Liver (tissue), 9 donors: ENCODE measurements around the gene SLTM. TPM values are rescaled to one million over a fixed set of nuclear protein-coding genes. Genes with fewer than 3 reads are reported as not detected.

Experiments
- DNase-seq: peaks from one replicate; pipeline ENCODE4 v3.0.0-alpha.2; 2017; ENCODE audit warnings: low spot score
- H3K27ac ChIP-seq, 2 donors: one replicate each; pipeline ENCODE4 v1.7.0; 2013; ENCODE audit warnings: inconsistent platforms in 2 of 2, low read length in 2 of 2, control low read depth in 1 of 2, low read depth in 1 of 2, mild to moderate bottlenecking in 1 of 2
- H3K27me3 ChIP-seq, 4 donors: one replicate each; pipeline versions ENCODE4 v1.6.1 to v1.7.0; 2013; ENCODE audit warnings: low read length in 3 of 4, inconsistent platforms in 1 of 4, mild to moderate bottlenecking in 1 of 4, moderate library complexity in 1 of 4; ENCODE audit not compliant: control insufficient read depth in 4 of 4, insufficient read depth in 4 of 4
- H3K36me3 ChIP-seq, 4 donors: one replicate each; pipeline versions ENCODE4 v1.6.1 to v1.7.0; 2013; ENCODE audit warnings: low read length in 3 of 4, mild to moderate bottlenecking in 3 of 4, low read depth in 1 of 4, moderate library complexity in 1 of 4; ENCODE audit not compliant: control insufficient read depth in 4 of 4, insufficient read depth in 3 of 4
- H3K4me1 ChIP-seq, 4 donors: one replicate each; pipeline versions ENCODE4 v1.6.1 to v1.7.0; 2013; ENCODE audit warnings: low read length in 3 of 4, mild to moderate bottlenecking in 3 of 4, moderate library complexity in 1 of 4; ENCODE audit not compliant: control insufficient read depth in 4 of 4, insufficient read depth in 4 of 4
- H3K4me3 ChIP-seq, 3 donors: one replicate each; pipeline versions ENCODE4 v1.6.1 to v1.7.0; 2013; ENCODE audit warnings: low read length in 3 of 3, control low read depth in 1 of 3, low read depth in 1 of 3, mild to moderate bottlenecking in 1 of 3
- H3K9ac ChIP-seq, 2 donors: one replicate each; pipeline ENCODE4 v1.7.0; 2013; ENCODE audit warnings: low read length in 2 of 2, mild to moderate bottlenecking in 2 of 2, moderate library complexity in 2 of 2, control low read depth in 1 of 2, low read depth in 1 of 2
- H3K9me3 ChIP-seq, 4 donors: one replicate each; pipeline versions ENCODE4 v1.6.1 to v1.7.0; 2013; ENCODE audit warnings: low read length in 3 of 4; ENCODE audit not compliant: control insufficient read depth in 4 of 4
- ATF3 ChIP-seq: IDR thresholded peaks from 2 replicates; pipeline ENCODE4 v1.6.1; 2016; ENCODE audit warnings: antibody characterized with exemption
- CTCF ChIP-seq: fragments of 150-350 bp; IDR thresholded peaks from 2 replicates; pipeline ENCODE4 v1.5.1; 2017; ENCODE audit warnings: improper control_type of control experiment, low read depth, low read length; ENCODE audit not compliant: missing input control
- EGR1 ChIP-seq, 2 donors: IDR thresholded peaks; 2 replicates each; pipeline ENCODE4 v1.6.1; 2016 to 2018; ENCODE audit warnings: antibody characterized with exemption in 2 of 2, low read depth in 2 of 2
- FOXA1 ChIP-seq: IDR thresholded peaks from 2 replicates; pipeline ENCODE4 v1.6.1; 2016; ENCODE audit warnings: antibody characterized with exemption
- FOXA2 ChIP-seq: IDR thresholded peaks from 2 replicates; pipeline ENCODE4 v1.6.1; 2016; ENCODE audit warnings: antibody characterized with exemption
- GABPA ChIP-seq, 2 donors: IDR thresholded peaks in 1 of 2; conservative IDR thresholded peaks in 1 of 2; 2 replicates each; pipeline ENCODE4 v1.6.1; 2016; ENCODE audit warnings: antibody characterized with exemption in 2 of 2, mild to moderate bottlenecking in 1 of 2, moderate library complexity in 1 of 2
- HNF4A ChIP-seq, 2 donors: conservative IDR thresholded peaks; 2 replicates each; pipeline ENCODE4 v1.6.1; 2016; ENCODE audit warnings: antibody characterized with exemption in 2 of 2, mild to moderate bottlenecking in 2 of 2
- HNF4G ChIP-seq: IDR thresholded peaks from 2 replicates; pipeline ENCODE4 v1.6.1; 2016; ENCODE audit warnings: antibody characterized with exemption
- MAX ChIP-seq: IDR thresholded peaks from 2 replicates; pipeline ENCODE4 v1.6.1; 2016; ENCODE audit warnings: antibody characterized with exemption
- RAD21 ChIP-seq, 2 donors: IDR thresholded peaks; 2 replicates each; pipeline ENCODE4 v1.6.1; 2016; ENCODE audit warnings: antibody characterized with exemption in 2 of 2, mild to moderate bottlenecking in 2 of 2
- REST ChIP-seq: IDR thresholded peaks from 2 replicates; pipeline ENCODE4 v1.6.1; 2016; ENCODE audit warnings: antibody characterized with exemption, mild to moderate bottlenecking
- RXRA ChIP-seq, 2 donors: IDR thresholded peaks; 2 replicates each; pipeline ENCODE4 v1.6.1; 2017 to 2018; ENCODE audit warnings: antibody characterized with exemption in 2 of 2, mild to moderate bottlenecking in 1 of 2
- SP1 ChIP-seq: IDR thresholded peaks from 2 replicates; pipeline ENCODE4 v1.6.1; 2018; ENCODE audit warnings: antibody characterized with exemption, mild to moderate bottlenecking
- TAF1 ChIP-seq: conservative IDR thresholded peaks from 2 replicates; pipeline ENCODE4 v1.6.1; 2016; ENCODE audit warnings: antibody characterized with exemption, mild to moderate bottlenecking
- YY1 ChIP-seq: IDR thresholded peaks from 2 replicates; pipeline ENCODE4 v1.6.1; 2016; ENCODE audit warnings: antibody characterized with exemption, mild to moderate bottlenecking
- ZBTB33 ChIP-seq: IDR thresholded peaks from 2 replicates; pipeline ENCODE4 v1.6.1; 2016; ENCODE audit warnings: antibody characterized with exemption
- WGBS: extraction: QIAGEN DNeasy Blood & Tissue Kit; methylation state at CpG from one replicate; pipeline ENCODE4 v1.1.7; 2013; 5-methylcytosine and 5-hydroxymethylcytosine counted together
- polyA plus RNA-seq, 2 donors: library from polyadenylated mRNA; stranded (reverse) in 1 of 2; unstranded in 1 of 2; fragments of 200-250 nt in 1 of 2; fragments of >200 nt in 1 of 2; fragmentation: Nextera tagmentation in 1 of 2; extraction: Ambion mirVana in 1 of 2; gene quantifications; one replicate each; pipeline versions ENCODE4 v1.2.1 to v1.2.3, GENCODE V29; 2013 to 2015
- total RNA-seq, 2 donors: library from RNA; depleted of rRNA; stranded (reverse); fragments of >200 nt; gene quantifications; one replicate each; pipeline ENCODE4 v1.2.3, GENCODE V29; 2014
- donor health status: healthy.
- donor health status: healthy.
- donor health status: healthy.
- donor health status: healthy.
- donor health status: healthy.

The SLTM gene
- total and polyA plus RNA-seq, 4 donors: 20.4 to 78.1 (median 50.1) TPM

GRCh38 chr15:58929891-58930416, 3.5 kb downstream of the SLTM start:
- TF ChIP-seq CTCF: no peak
- no peak for TF ChIP-seq HNF4A (conservative IDR thresholded peaks at IDR 0.05)
- TF ChIP-seq ATF3: no peak
- no peak for TF ChIP-seq YY1
- no peak for TF ChIP-seq EGR1 (IDR thresholded peaks at IDR 0.05; ENCODE audit: low read depth in 2 of 2)
- no peak for TF ChIP-seq REST
- TF ChIP-seq ZBTB33: no peak
- no peak for TF ChIP-seq SP1
- no peak for TF ChIP-seq FOXA2
- no peak for TF ChIP-seq GABPA (IDR thresholded peaks at IDR 0.05 in 1 of 2, conservative IDR thresholded peaks at IDR 0.05 in 1 of 2)
- no peaks in the 10 kb centered on the region for H3K9me3 ChIP-seq
- H3K9ac ChIP-seq: no peak overlapping the region
- DNase-seq: no peak
- WGBS: 88% methylated on average over 11 of the region's 11 CpGs
- no peak overlapping the region for H3K27ac ChIP-seq
- H3K4me3 ChIP-seq: no peak overlapping the region
- H3K4me1 ChIP-seq: peaks cover 2 to 20% (median 15%) of the 10 kb centered on the region in 4 donors
- H3K27me3 ChIP-seq: no peaks in the 10 kb centered on the region
- peaks cover 0 to 21% (median 11%) of the 10 kb centered on the region in 4 donors for H3K36me3 ChIP-seq

GRCh38 chr15:58926823-58927222, 6.7 kb downstream of the SLTM start:
- no peak overlapping the region for H3K27ac ChIP-seq
- no peaks in the 10 kb centered on the region for H3K27me3 ChIP-seq
- no peak overlapping the region for H3K9ac ChIP-seq
- 97% methylated on average over 5 of the region's 5 CpGs for WGBS
- no peaks in the 10 kb centered on the region for H3K9me3 ChIP-seq
- H3K4me3 ChIP-seq: no peak overlapping the region
- peaks cover under 1 to 17% (median 10%) of the 10 kb centered on the region in 4 donors for H3K4me1 ChIP-seq
- DNase-seq: no peak
- H3K36me3 ChIP-seq: peaks cover 0 to 21% (median 11%) of the 10 kb centered on the region in 4 donors
- TF ChIP-seq EGR1 (IDR thresholded peaks at IDR 0.05; ENCODE audit: low read depth in 2 of 2) (no peak), RAD21 (IDR thresholded peaks at IDR 0.05) (no peak), FOXA2 (no peak), ATF3 (no peak), RXRA (IDR thresholded peaks at IDR 0.05) (no peak), HNF4A (conservative IDR thresholded peaks at IDR 0.05) (no peak), HNF4G (no peak), FOXA1 (no peak), TAF1 (no peak), MAX (no peak), ZBTB33 (no peak), SP1 (no peak), CTCF (no peak)
